GM21737 (cell line): ENCODE data around the gene PDK3.

Experiments used
- ATAC-seq: cut with Tn5 transposase; IDR thresholded peaks from one replicate; pipeline ENCODE4 v1.9.1; 2021; ENCODE audit warnings: mild to moderate bottlenecking, moderate library complexity; ENCODE audit not compliant: unreplicated experiment

The PDK3 gene

GRCh38 chrX:24464836-24465531 is at the start of gene PDK3:
TSS of gene PDK3 (plus strand) at chrX:24465286. CDS start at chrX:24465456, 170 bp downstream.
- peak; percentile 97 for ATAC-seq

GRCh38 chrX:24415921-24416320 is 49.2 kb upstream of the PDK3 start:
- ATAC-seq, result no peak

- no peak for ATAC-seq
These were observed 41.1 kb upstream of the PDK3 start for GRCh38 chrX:24423960-24424359.

- ATAC-seq, result no peak
These were observed 40.1 kb upstream of the PDK3 start for GRCh38 chrX:24424948-24425347.

- no peak for ATAC-seq
These were observed 39.3 kb upstream of the PDK3 start for GRCh38 chrX:24425806-24426205.

- no peak for ATAC-seq
These were observed 38.7 kb upstream of the PDK3 start for GRCh38 chrX:24426340-24426913.

GRCh38 chrX:24426921-24427746 is 38.0 kb upstream of the PDK3 start:
- no peak for ATAC-seq

GRCh38 chrX:24427747-24428019 is 37.4 kb upstream of the PDK3 start:
- ATAC-seq, result no peak

GRCh38 chrX:24428516-24428915 is 36.6 kb upstream of the PDK3 start:
- no peak for ATAC-seq

- no peak for ATAC-seq
These were observed 30.0 kb upstream of the PDK3 start for GRCh38 chrX:24435060-24435459.

- no peak for ATAC-seq
These were observed 21.2 kb upstream of the PDK3 start for GRCh38 chrX:24443918-24444317.

GRCh38 chrX:24444645-24445044 is 20.4 kb upstream of the PDK3 start:
- ATAC-seq, result no peak

GRCh38 chrX:24448762-24449250 is 16.3 kb upstream of the PDK3 start:
- no peak for ATAC-seq

GRCh38 chrX:24463077-24463476 is 2.0 kb upstream of the PDK3 start:
- no peak for ATAC-seq

- no peak for ATAC-seq
These were observed 619 bp upstream of the PDK3 start for GRCh38 chrX:24464498-24464835.

GRCh38 chrX:24465532-24465865 is 413 bp downstream of the PDK3 start:
- peak; percentile 21 for ATAC-seq

GRCh38 chrX:24466025-24466424 is 939 bp downstream of the PDK3 start:
- ATAC-seq, result no peak

- no peak for ATAC-seq
These were observed 3.2 kb downstream of the PDK3 start for GRCh38 chrX:24468245-24468644.

GRCh38 chrX:24471808-24472207 is 6.7 kb downstream of the PDK3 start:
- no peak for ATAC-seq

GRCh38 chrX:24475480-24475879 is 10.4 kb downstream of the PDK3 start:
- no peak for ATAC-seq

- no peak for ATAC-seq
These were observed 13.4 kb downstream of the PDK3 start for GRCh38 chrX:24478509-24478908.

- peak; percentile 93 for ATAC-seq
These were observed 14.8 kb downstream of the PDK3 start for GRCh38 chrX:24479924-24480323.
